ENCODE data around the gene SHISA6.

SHISA6 gene

DNA sequence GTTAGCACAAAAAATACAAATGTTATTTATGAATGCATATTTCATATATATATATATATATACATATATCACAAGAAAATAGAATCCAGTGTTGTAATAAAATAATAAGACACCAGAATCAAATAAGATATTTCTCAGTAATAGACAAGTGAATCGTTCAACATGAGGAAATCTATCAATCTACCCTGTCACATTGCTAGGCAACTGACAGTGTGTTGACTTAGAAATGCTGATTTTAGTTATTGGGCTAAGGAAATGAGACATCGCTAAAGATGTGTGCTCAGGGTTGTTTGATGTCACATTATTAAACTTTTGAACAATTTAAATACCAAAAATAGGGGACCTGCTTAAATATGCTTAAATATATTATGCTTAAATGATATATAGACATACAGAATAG, 307.4 kb downstream of the SHISA6 start:
- DNase-seq, result no peak

GRCh38 chr17:11550431-11550830, 309.4 kb downstream of the SHISA6 start:
- no peak for DNase-seq

GRCh38 chr17:11551442-11551841, 310.4 kb downstream of the SHISA6 start:
- no peak for DNase-seq

GRCh38 chr17:11553135-11553534, 312.1 kb downstream of the SHISA6 start:
- DNase-seq, result no peak

- no peak for DNase-seq
Observed at GRCh38 chr17:11554042-11554441, 313.0 kb downstream of the SHISA6 start.

GRCh38 chr17:11554542-11554941, 313.5 kb downstream of the SHISA6 start:
- no peak for DNase-seq

DNA sequence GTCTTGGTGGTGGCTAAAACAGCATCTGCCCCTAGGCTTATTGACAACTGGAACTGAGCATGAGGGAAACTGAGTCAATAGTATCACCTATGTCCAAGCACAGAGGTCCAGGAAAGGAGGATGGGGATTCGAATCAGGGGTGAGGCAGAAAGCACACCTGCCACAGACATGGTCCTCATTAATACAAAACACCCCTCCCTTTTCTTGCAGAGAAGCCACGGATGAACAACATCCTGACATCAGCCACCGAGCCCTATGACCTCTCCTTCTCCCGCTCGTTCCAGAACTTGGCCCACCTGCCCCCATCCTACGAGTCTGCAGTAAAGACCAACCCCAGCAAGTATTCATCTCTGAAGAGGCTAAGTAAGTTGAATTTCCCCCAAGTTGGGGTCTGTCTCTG, 314.5 kb downstream of the SHISA6 start:
- no peak for DNase-seq

GRCh38 chr17:11557727-11558452, 316.9 kb downstream of the SHISA6 start:
- DNase-seq, result no peak

DNA sequence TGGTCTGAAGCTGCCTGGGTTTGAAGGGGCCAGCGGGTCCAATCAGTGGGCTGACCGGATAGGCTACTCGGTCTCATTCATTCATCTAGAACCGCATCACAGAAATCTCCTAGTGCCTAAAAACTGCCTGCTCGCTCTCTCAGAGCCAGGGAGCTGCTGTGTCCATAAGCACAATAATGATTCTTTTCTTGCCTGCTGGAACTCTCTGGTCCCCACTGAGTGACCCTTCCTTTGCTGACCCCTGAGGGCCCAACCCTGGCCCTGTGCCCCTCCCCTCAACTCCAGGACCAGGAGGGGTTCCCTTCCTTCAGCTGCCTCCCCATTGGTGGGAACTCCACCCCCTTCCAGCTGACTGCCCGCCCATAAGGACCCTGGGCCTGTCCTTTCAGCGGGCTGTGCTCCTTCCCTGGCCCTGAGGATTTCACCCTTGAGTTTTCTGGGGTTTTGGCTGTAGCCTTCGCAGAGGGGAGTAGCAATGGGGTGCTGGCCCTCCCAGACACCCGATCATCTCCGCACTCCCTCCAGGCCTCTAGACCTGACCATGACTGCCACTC, 317.7 kb downstream of the SHISA6 start:
- no peak for DNase-seq

DNA sequence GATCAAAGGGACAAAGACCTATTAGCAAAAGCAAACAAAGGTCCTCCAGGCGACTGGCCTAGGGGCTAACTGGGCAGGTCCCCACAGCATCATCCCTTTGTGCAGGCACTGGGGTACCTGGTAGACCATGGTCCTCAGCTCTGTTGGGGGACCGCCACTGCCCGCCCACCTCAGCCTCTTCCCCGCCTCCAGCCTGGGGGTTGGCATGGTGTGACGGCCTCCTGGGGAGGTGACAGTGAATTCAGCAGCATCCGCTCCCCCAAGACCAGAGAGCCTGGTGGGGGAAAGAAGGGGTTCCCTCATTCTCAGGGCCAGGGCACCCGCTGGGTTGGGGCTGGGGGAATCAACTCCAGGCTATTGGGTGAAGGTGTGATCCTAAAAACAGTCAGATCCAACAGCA, 318.6 kb downstream of the SHISA6 start:
- DNase-seq, result no peak

DNA sequence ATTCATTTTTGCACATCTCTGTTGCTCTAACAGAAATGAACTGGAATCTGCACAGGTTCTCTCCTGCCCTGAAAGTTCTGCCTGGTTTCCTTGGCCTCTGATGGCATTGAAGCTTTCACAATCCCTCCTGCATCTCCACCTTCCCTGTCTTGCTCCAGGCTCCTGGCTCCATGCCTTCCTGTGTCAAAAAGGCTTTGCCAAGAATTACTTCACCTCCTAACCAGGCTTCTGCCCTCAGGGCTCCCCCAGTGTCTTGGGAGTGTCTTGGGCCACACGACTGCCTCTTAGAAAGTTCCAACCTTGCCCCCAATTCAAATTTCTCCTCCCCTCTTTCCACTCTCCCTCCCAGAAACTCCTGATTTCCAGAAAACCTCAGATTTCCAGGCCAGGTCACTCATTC, 320.3 kb downstream of the SHISA6 start:
- no peak for DNase-seq

GRCh38 chr17:11561702-11562101, 320.7 kb downstream of the SHISA6 start:
- no peak for DNase-seq

DNA sequence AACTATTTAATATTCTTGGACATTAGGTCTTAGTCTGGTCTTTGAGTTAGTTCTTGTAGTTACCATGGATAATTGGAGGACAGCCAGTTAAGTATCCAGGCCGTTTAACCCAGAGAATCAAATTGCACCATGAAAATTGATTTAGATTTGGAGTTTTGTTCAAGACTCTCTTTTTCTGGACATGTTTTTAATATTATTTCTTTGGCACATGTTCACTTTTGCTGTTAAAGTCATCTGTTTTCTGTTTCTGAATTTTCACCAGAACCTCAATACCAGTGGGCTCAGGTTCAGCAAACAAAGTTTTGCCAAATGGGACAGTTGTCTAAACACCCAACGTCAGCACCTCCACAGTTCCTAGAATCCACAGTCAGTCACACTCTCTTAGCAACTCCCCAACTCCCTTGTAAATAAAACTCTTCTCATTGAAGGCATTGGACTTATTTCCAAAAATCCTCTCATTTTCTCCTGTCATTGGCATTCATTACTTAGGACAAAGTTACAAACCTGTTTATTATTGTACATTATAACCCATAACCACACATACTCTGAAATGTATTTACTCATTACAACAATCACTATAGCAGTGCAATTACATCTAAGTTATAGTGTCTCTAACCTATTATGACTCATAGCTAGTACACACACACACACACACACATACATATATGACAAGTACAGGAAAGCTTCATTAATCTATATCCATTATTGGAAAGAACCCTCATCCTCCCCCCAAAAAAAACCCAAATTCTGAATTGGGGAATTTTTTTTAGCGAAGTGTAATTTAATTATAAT, 323.8 kb downstream of the SHISA6 start:
- DNase-seq, result no peak

DNA sequence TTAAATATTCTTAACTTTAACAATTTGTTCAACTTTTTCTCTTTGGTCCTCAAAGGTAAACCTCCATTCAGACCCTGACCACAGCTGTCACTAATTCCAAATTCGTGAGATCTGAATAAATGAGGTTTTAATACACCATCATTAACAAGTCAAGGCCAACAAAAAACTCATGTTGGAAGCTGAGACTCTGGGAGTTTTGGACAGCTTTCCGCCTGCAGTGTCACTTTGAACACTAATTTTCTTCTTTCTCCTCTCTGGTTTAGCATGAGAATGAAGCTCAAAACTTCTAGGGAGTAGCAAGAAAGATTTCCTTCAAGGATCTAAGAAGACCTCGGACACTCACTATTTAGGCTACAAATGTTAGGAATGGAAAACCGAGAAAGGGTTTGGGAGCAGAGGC, 324.6 kb downstream of the SHISA6 start:
- no peak for DNase-seq

DNA sequence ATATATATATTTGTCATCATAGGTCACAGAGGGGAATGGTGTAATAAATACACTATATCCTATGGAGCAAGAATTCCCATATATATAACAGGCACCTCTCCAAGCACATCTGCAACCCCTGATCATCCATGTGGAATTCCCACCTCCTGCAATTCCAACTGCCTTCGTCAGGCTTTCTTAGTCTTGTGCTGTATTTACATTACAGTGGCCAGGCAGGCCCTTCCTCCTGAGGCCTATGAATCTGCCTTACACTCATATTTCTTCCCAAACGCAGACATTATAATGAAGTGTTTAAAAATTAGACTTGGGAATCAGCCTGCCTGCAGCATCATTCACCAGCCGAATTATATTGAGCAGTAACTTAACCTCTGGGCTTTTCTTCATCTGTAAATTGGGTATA, 338.0 kb downstream of the SHISA6 start:
- no peak for DNase-seq

GRCh38 chr17:11580677-11581076, 339.7 kb downstream of the SHISA6 start:
- DNase-seq, result no peak

DNA sequence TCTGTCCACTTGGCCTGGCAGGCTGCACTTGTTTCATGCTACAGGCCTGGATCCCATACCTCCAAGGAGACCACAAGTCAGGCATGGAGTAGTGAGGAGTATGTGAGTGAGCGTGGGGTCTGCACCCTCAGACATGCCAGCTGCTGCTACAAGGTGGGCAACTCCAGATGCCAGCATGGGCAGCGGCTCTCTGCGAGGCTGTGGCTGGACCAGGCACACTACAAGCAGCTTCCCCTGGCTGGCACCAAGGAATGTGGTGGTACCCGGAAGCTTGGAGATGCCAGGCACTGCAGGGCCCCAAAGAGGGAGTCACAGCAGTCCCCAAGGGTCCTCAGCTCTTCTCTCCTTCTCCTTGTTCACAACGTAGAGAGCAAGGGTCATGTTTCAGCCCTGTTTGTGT, 341.2 kb downstream of the SHISA6 start:
- DNase-seq, result no peak

GRCh38 chr17:11583306-11583992, 342.4 kb downstream of the SHISA6 start:
- no peak for DNase-seq

DNA sequence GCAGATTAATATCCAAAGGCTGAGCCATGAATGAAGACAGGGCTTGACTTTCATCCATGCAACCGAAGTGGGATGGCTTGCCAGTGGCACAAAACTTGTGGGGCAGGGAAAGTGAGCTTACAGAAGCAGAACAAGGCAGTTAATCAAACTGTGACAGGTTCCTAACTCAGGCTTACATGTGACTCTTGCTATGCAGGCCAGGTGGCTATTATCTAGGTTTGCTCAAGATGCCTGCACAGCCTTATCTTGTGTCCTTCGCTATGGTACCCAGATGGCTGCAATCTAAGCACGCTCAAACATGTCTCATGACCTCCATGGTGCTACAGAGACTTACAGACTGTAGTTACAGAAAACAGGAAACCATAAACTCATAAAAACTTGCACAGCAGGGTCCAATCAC, 348.7 kb downstream of the SHISA6 start:
- DNase-seq, result no peak

DNA sequence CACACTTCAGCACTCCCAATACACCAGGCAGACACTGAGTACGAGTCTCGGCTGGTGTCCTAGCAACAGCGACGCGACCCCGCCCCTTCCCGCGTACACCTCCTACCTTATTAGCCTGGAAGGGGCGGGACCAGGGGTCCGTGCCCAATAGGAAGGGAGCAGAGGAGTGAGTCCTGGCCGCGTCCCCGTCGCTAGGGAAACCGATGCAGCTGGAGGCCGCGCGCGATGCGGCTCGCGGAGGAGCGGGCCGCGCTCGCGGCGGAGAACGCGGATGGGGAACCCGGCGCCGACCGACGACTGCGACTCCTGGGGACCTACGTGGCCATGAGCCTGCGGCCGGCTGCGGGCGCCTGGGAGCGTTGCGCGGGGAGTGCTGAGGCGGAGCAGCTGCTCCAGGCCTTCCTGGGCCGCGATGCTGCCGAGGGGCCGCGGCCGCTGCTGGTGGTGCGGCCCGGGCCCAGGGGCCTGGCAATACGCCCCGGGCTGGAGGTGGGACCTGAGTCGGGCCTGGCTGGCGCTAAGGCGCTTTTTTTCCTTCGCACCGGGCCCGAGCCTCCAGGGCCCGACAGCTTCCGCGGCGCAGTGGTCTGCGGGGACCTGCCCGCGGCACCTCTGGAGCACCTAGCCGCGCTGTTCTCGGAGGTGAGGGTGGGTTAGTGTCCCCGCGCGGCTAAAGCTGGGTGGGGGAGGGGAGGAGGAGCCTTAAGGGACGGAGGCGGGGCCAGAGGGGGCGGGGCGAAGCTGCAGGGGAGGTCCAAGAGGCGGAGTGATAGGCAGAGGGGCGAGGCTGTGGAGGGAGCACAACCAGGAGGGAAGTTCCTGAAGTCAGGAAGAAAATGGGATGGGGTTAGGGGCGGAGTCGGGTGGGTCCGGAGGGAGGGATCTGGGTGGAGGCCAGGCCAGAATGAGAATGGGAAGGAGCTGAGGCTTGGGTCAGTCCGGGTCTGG, 357.5 kb downstream of the SHISA6 start, which contains the start of gene DNAH9:
TSS of gene DNAH9 (plus strand) at position 197 of the 948 bp plus-strand sequence. CDS start at position 226, 29 bp downstream.
- DNase-seq, result peak; percentile 74

GRCh38 chr17:11601661-11602060, 360.6 kb downstream of the SHISA6 start:
- no peak for DNase-seq

DNA sequence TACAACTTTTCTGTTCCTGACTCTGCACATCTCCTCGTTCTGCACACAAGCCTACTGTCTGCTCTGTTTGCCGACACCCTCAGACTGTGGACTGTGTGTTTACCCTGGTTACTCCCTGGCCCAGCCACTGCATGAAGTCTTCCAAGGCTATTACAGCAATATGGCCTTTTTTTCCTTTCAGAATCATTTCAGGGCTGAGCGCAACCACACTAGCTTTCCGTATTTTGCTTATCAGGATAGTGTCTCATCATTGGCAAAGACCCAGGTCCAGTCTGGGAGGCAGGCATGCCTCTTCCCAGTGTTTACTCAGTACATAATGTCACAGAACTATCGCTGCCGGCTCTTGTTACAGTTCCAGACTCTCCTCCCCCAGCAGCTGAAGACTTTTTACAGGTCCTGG, 367.4 kb downstream of the SHISA6 start:
- no peak for DNase-seq

Measured in hematopoietic multipotent progenitor cell treated with erythropoietin and hydrocortisone succinate and interleukin-3 and kit ligand, for 4 days (in vitro differentiated cells).